HEK293 (cell line): ENCODE data around the gene CD68.
A peak's percentile ranks its signal among the peaks of the same experiment; 100 is the strongest.

Experiments
- CTCF ChIA-PET: fragments of 350-600 bp; formaldehyde crosslinking; extraction: SDS; loops from one replicate; lab custom pipeline; 2021; ENCODE audit warnings: antibody characterized with exemption; lab: Yijun Ruan, JAX
- POLR2A ChIA-PET: fragments of 300-600 bp; formaldehyde crosslinking; extraction: SDS; loops from one replicate; lab custom pipeline; 2020; ENCODE audit warnings: antibody characterized with exemption, inconsistent platforms; lab: Yijun Ruan, JAX
- H3K27ac ChIP-seq: fragments of 200-500 bp; sonication (Bioruptor generic); 2 replicates; pipeline ENCODE4 v1.5.1; 2014; ENCODE audit warnings: low read depth, low read length, control low read depth, inconsistent platforms; ENCODE audit errors: extremely low read depth
- H3K36me3 ChIP-seq, 2 experiments: fragments of 200-500 bp in 1 of 2; sonication (Bioruptor generic) in 1 of 2; 1 replicate in 1 of 2; 2 replicates in 1 of 2; pipeline ENCODE4 v1.5.1; 2014 to 2017; ENCODE audit warnings: inconsistent platforms in 2 of 2, low read length in 2 of 2; ENCODE audit not compliant: control insufficient read depth in 2 of 2, insufficient read depth in 1 of 2
- H3K4me1 ChIP-seq: fragments of 200-500 bp; sonication (Bioruptor generic); 2 replicates; pipeline ENCODE4 v1.5.1; 2014; ENCODE audit warnings: mild to moderate bottlenecking, low read length, inconsistent platforms; ENCODE audit not compliant: control insufficient read depth, insufficient read depth
- H3K4me3 ChIP-seq: 2 replicates; pipeline ENCODE4 v1.5.1; 2011; ENCODE audit warnings: low read depth, mild to moderate bottlenecking, control low read depth, low read length, moderate library complexity
- H3K9me3 ChIP-seq: fragments of 200-500 bp; sonication (Bioruptor generic); 2 replicates; pipeline ENCODE4 v1.5.1; 2014; ENCODE audit warnings: low read depth, low read length, inconsistent platforms; ENCODE audit not compliant: control insufficient read depth, insufficient read depth
- ATF2 ChIP-seq: fragments of 450-650 bp; formaldehyde crosslinking; IDR thresholded peaks from 2 replicates; pipeline ENCODE4 v1.5.1; 2016; ENCODE audit warnings: missing biosample characterization, missing genetic modification characterization, low read depth
- EGR2 ChIP-seq: fragments of 450-650 bp; formaldehyde crosslinking; IDR thresholded peaks from 2 replicates; pipeline ENCODE4 v1.5.1; 2016; ENCODE audit warnings: low read depth, missing biosample characterization, missing genetic modification characterization
- HOXA7 ChIP-seq: sonication (generic); formaldehyde crosslinking; IDR thresholded peaks from 2 replicates; pipeline ENCODE4 v1.8.1; 2022; ENCODE audit warnings: missing genetic modification reagents, borderline replicate concordance
- MYNN ChIP-seq: fragments of 450-650 bp; formaldehyde crosslinking; IDR thresholded peaks from 2 replicates; pipeline ENCODE4 v1.5.1; 2016; ENCODE audit warnings: missing biosample characterization, missing genetic modification characterization, borderline replicate concordance
- OSR2 ChIP-seq: fragments of 450-650 bp; formaldehyde crosslinking; IDR thresholded peaks from 2 replicates; pipeline ENCODE4 v1.5.1; 2016; ENCODE audit warnings: missing biosample characterization, missing genetic modification characterization
- PRDM6 ChIP-seq: fragments of 450-650 bp; formaldehyde crosslinking; IDR thresholded peaks from 2 replicates; pipeline ENCODE4 v1.5.1; 2017; ENCODE audit warnings: missing biosample characterization, missing genetic modification characterization
- SCRT2 ChIP-seq: fragments of 450-650 bp; formaldehyde crosslinking; IDR thresholded peaks from 2 replicates; pipeline ENCODE4 v1.5.1; 2016; ENCODE audit warnings: missing biosample characterization, missing genetic modification characterization
- ZFHX2 ChIP-seq: fragments of 450-650 bp; formaldehyde crosslinking; conservative IDR thresholded peaks from 2 replicates; pipeline ENCODE4 v1.5.1; 2016; ENCODE audit warnings: missing biosample characterization, missing genetic modification characterization
- ZNF16 ChIP-seq: fragments of 450-650 bp; formaldehyde crosslinking; IDR thresholded peaks from 2 replicates; pipeline ENCODE4 v1.5.1; 2016; ENCODE audit warnings: low read depth, missing biosample characterization, missing genetic modification characterization
- ZNF221 ChIP-seq: fragments of 450-650 bp; formaldehyde crosslinking; IDR thresholded peaks from 2 replicates; pipeline ENCODE4 v1.5.1; 2017; ENCODE audit warnings: missing biosample characterization, missing genetic modification characterization, borderline replicate concordance
- ZNF266 ChIP-seq: fragments of 450-650 bp; formaldehyde crosslinking; IDR thresholded peaks from 2 replicates; pipeline ENCODE4 v1.5.1; 2016; ENCODE audit warnings: missing biosample characterization, missing genetic modification characterization, low read depth
- ZNF311 ChIP-seq: fragments of 450-650 bp; formaldehyde crosslinking; IDR thresholded peaks from 2 replicates; pipeline ENCODE4 v1.5.1; 2017; ENCODE audit warnings: missing biosample characterization, missing genetic modification characterization, borderline replicate concordance
- ZNF391 ChIP-seq: fragments of 450-650 bp; formaldehyde crosslinking; IDR thresholded peaks from 2 replicates; pipeline ENCODE4 v1.5.1; 2016; ENCODE audit warnings: low read depth, missing biosample characterization, missing genetic modification characterization, borderline replicate concordance
- ZNF394 ChIP-seq: fragments of 450-650 bp; formaldehyde crosslinking; IDR thresholded peaks from 2 replicates; pipeline ENCODE4 v1.5.1; 2016; ENCODE audit warnings: missing biosample characterization, missing genetic modification characterization, mild to moderate bottlenecking, moderate library complexity, borderline replicate concordance
- ZNF48 ChIP-seq: fragments of 450-650 bp; formaldehyde crosslinking; IDR thresholded peaks from 2 replicates; pipeline ENCODE4 v1.5.1; 2016; ENCODE audit warnings: missing biosample characterization, missing genetic modification characterization
- ZNF530 ChIP-seq: fragments of 450-650 bp; formaldehyde crosslinking; IDR thresholded peaks from 2 replicates; pipeline ENCODE4 v1.5.1; 2016; ENCODE audit warnings: low read depth, missing biosample characterization, missing genetic modification characterization
- ZNF623 ChIP-seq: fragments of 450-650 bp; formaldehyde crosslinking; IDR thresholded peaks from 2 replicates; pipeline ENCODE4 v1.5.1; 2016; ENCODE audit warnings: missing biosample characterization, missing genetic modification characterization
- ZNF624 ChIP-seq: fragments of 450-650 bp; formaldehyde crosslinking; IDR thresholded peaks from 2 replicates; pipeline ENCODE4 v1.5.1; 2017; ENCODE audit warnings: missing biosample characterization, missing genetic modification characterization
- ZNF707 ChIP-seq: fragments of 450-650 bp; formaldehyde crosslinking; IDR thresholded peaks from 2 replicates; pipeline ENCODE4 v1.5.1; 2016; ENCODE audit warnings: missing biosample characterization, missing genetic modification characterization
- ZNF830 ChIP-seq: fragments of 450-650 bp; IDR thresholded peaks from 2 replicates; pipeline ENCODE4 v1.5.0; 2018; ENCODE audit warnings: missing biosample characterization, missing genetic modification characterization, low read depth, mild to moderate bottlenecking, moderate library complexity
- ZNF843 ChIP-seq: fragments of 450-650 bp; formaldehyde crosslinking; IDR thresholded peaks from 2 replicates; pipeline ENCODE4 v1.5.1; 2016; ENCODE audit warnings: missing biosample characterization, missing genetic modification characterization

CD68 gene

GRCh38 chr17:7549401-7550055 is 29.9 kb upstream of the CD68 start (continued):
- TF ChIP-seq ZNF266 (no peak), ZNF843 (no peak), EGR2 (tag by site-specific recombination) (peak; percentile 72)

GRCh38 chr17:7550344-7550743 is 29.1 kb upstream of the CD68 start:
- POLR2A ChIA-PET: interaction anchor here (1.1 kb wide), 1 partner anchor 10 kb away, joined by 6 read pairs; no protein-coding TSS in a partner anchor
- Histone ChIP-seq H3K9me3 (no peaks in the 10 kb centered on the region), H3K4me1 (peaks cover 3% of the 10 kb centered on the region; the same call in 1 of the 2 replicates), H3K4me3 (no peak overlapping the region), H3K36me3 (no peaks in the 10 kb centered on the region), H3K27ac (no peak overlapping the region)
- peak; percentile 75 for TF ChIP-seq SCRT2 (tag by site-specific recombination)
- TF ChIP-seq ZNF394: no peak
- TF ChIP-seq, all 188 proteins: peak for 1
- CTCF ChIA-PET: interaction anchor here (0.6 to 6.2 kb wide), 3 partner anchors 10 to 66 kb away, joined by 3 to 60 read pairs (median 3); partner anchors contain the start of genes POLR2A and SENP3

- no peak overlapping the region for H3K4me3 ChIP-seq
- H3K27ac ChIP-seq: no peak overlapping the region
- no peaks in the 10 kb centered on the region for H3K36me3 ChIP-seq
- H3K9me3 ChIP-seq: no peaks in the 10 kb centered on the region
- TF ChIP-seq ZNF221 (tag by site-specific recombination): no peak
- no peak for TF ChIP-seq PRDM6 (tag by site-specific recombination)
- no peak for TF ChIP-seq HOXA7 (CRISPR knock-in tag)
- TF ChIP-seq OSR2 (tag by site-specific recombination): no peak
- TF ChIP-seq ZNF16 (tag by site-specific recombination): no peak
- TF ChIP-seq ZNF623 (tag by site-specific recombination): no peak
- no peak for TF ChIP-seq ZNF624 (tag by site-specific recombination)
- peaks cover 3% of the 10 kb centered on the region; the same call in 1 of the 2 replicates for H3K4me1 ChIP-seq
- POLR2A ChIA-PET: interaction anchor here (0.6 kb wide), 2 partner anchors 147 to 152 kb away, joined by 3 to 6 read pairs; partner anchors contain the start of gene TMEM256
- CTCF ChIA-PET: interaction anchor here (0.8 to 3.5 kb wide), 3 partner anchors 9 to 59 kb away, joined by 3 to 18 read pairs (median 10); no protein-coding TSS in a partner anchor
Observed at GRCh38 chr17:7551396-7551795, 28.0 kb upstream of the CD68 start.

- Histone ChIP-seq H3K27ac (no peak overlapping the region), H3K4me3 (no peak overlapping the region), H3K9me3 (no peaks in the 10 kb centered on the region), H3K4me1 (peaks cover 3% of the 10 kb centered on the region; the same call in 1 of the 2 replicates), H3K36me3 (no peaks in the 10 kb centered on the region)
- CTCF ChIA-PET: interaction anchor here (0.7 to 3.5 kb wide), 6 partner anchors 8 to 607 kb away, joined by 3 to 18 read pairs (median 4); no protein-coding TSS in a partner anchor
- POLR2A ChIA-PET: no interaction called here
- no peak for TF ChIP-seq ZNF311
- TF ChIP-seq ZNF707 (tag by site-specific recombination): no peak
- no peak for TF ChIP-seq ZNF391 (tag by site-specific recombination)
- TF ChIP-seq ZFHX2 (tag by site-specific recombination): no peak
- TF ChIP-seq ZNF48: no peak
- TF ChIP-seq MYNN: no peak
- no peak for TF ChIP-seq ZNF830 (tag by site-specific recombination)
- no peak for TF ChIP-seq ATF2
- TF ChIP-seq ZNF530: no peak
Observed at GRCh38 chr17:7552621-7553051, 26.8 kb upstream of the CD68 start.
